GM12865 (cell line): Measurements from ENCODE around the gene PRKCA.
"Not testable (repeated sequence)": the region's sequence is repeated elsewhere in the genome, so short reads cannot be mapped to it uniquely, and the experiment has no call there.

Experiments used
- DNase-seq: peaks from one replicate; pipeline ENCODE4 v3.0.0; 2010; ENCODE audit warnings: low read depth
- H3K4me3 ChIP-seq: 2 replicates; pipeline ENCODE4 v1.5.1; 2011; ENCODE audit warnings: mild to moderate bottlenecking, low read depth, low read length, control low read depth
- TF ChIP-seq, protein P1 (sequence below): IDR thresholded peaks from 2 replicates; pipeline ENCODE4 v1.5.1; 2011; ENCODE audit warnings: low read length, control low read depth, low read depth, inconsistent platforms; ENCODE audit not compliant: insufficient read depth; ENCODE audit errors: missing control alignments

PRKCA gene

DNA sequence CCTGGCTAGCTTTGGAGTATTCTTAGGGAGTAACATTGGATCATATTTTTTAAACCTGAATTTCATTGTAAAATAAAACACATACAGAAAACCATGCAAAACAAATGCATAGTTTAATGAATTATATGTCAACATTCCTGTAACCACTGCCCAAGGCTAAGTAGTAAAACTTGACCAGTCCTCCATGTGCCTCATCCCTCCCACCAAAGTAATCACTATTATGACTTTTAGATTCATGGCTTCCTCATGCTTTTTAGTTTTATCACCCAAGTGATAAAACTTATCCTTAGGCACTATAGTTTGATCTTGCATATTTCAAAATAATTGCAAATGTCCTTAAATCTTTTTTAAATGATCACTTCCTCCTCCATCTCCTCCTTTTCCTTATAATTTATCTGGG is 20.4 kb downstream of the PRKCA start:
- no peak for DNase-seq
- TF ChIP-seq, protein P1, sequence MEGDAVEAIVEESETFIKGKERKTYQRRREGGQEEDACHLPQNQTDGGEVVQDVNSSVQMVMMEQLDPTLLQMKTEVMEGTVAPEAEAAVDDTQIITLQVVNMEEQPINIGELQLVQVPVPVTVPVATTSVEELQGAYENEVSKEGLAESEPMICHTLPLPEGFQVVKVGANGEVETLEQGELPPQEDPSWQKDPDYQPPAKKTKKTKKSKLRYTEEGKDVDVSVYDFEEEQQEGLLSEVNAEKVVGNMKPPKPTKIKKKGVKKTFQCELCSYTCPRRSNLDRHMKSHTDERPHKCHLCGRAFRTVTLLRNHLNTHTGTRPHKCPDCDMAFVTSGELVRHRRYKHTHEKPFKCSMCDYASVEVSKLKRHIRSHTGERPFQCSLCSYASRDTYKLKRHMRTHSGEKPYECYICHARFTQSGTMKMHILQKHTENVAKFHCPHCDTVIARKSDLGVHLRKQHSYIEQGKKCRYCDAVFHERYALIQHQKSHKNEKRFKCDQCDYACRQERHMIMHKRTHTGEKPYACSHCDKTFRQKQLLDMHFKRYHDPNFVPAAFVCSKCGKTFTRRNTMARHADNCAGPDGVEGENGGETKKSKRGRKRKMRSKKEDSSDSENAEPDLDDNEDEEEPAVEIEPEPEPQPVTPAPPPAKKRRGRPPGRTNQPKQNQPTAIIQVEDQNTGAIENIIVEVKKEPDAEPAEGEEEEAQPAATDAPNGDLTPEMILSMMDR = no peak
- H3K4me3 ChIP-seq = no peak overlapping the region

DNA sequence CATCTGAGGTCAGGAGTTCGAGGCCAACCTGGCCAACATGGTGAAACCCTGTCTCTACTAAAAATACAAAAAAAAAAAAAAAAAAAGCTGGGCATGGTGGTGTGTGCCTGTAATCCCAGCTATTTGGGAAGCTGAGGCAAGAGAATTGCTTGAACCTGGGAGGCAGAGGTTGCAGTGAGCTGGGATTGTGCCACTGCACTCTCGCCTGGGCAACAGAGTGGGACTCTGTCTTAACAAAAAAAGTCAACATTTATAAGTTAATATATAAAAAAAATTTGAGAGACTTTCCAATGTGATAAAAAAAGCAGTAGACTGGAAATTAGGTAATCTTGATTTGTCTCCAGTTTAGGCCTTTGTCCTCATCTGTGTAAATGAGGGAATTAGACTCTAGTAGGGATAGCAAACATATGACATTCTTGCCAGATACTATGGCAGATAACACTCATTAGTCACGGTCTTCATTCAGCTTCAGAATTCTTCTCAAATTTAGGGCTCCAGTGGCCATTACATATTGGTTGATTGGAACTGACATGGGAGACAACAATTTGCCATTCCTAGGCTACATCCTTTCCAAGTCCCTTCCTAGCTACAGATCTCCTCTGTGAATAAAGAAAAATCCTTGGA is 22.1 kb downstream of the PRKCA start:
- not testable (repeated sequence) for H3K4me3 ChIP-seq, DNase-seq

DNA sequence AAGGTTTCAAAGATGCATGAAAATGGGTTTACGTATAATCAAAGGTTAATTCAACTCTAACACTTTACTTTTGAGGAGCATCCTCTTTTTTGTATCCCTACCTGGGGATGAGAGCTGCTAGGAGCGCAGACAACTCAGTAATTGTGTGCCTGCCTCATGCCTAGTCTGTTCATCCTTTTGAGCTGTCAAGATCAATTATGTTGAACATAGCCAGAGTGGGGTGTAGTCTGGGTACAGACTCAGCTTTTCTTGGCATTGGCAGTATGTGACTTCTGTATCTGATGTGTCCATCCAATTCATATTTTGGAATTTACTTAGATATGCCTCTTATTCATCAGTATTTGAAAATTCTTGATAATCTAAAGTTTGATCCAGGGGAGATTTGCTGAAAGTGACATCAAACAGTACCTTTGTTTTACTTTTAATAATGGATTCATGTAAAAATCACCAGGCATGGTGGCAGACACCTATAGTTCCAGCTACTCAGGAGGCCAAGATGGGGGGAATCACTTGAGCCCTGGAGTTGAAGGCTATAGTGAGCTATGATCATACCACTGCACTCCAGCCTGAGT is 24.1 kb downstream of the PRKCA start:
- H3K4me3 ChIP-seq = no peak overlapping the region
- TF ChIP-seq, protein P1 = no peak
- DNase-seq = no peak

DNA sequence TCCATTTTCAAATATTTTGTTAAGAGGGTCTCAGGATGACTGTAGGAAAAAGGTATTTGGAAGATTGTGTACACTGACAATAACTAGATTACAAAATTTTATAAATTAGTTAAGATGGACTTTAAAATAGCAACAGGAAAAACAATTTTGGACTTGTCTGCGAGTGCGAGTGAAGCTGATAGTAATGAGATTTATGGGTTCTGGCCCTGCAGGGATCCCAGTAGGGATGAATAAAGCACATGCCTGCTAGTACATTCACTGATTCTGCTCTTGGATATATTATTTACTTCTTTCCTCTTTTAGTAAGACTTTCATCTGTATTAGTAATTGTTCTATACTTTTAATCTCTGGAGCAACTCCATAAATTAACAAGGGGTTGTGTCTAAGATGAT is 28.2 kb downstream of the PRKCA start:
- H3K4me3 ChIP-seq = no peak overlapping the region
- DNase-seq = no peak
- TF ChIP-seq, protein P1 = no peak

DNA sequence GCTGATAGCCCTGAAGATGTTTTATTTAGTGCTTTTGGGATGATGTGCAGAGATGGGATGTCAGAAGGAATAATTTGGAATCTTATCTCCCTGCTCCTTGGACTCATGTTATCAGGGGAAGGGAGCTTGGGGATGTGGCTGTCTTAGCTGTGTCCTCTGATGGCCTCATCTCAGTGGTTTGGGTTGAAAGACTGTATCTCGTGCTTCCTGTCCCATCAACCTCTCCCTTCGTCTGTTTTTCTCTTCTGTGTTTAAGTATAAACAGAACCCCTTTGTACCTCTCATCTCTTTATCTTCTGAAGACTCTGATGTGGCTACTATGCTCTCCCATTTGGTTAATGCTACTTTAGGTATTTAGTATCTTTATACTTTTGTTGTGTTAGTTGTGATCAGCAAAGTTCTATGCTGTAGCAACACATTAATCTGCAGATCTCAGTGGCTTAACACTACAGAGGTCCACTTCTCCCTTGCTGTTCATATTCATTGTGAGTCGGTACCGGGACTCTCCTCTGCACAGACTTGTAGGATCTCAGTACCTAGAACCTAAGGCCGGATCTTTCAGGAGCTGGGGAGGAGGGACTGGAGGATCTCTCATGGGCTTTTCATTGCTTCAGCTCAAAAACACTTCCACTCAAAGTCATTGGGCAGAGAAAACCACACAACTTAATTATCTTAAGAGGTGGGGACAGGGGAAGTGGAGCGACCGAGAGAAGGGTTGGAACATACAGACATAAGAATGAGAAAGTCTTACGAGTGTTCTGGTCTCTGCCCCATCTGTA is 28.8 kb downstream of the PRKCA start:
- DNase-seq = no peak
- TF ChIP-seq, protein P1 = no peak
- no peak overlapping the region for H3K4me3 ChIP-seq

DNA sequence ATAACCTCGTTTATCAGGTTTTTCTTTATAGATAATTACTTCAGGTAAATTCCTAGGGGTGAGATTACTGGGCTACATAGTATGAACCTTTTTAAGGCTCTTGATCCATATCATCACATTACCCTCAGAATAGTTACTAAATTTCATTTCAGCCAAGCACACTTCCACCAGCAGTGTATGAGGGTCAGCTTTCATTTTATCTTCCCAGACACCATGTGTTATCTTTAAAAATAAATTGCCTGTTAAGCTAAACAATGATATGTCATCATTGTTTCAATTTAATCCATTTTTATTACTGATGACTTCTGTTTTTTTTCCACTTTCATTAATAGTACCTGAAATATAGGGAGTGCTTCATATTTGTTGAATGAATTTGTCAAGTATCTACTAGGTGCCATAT is 33.4 kb downstream of the PRKCA start:
- no peak overlapping the region for H3K4me3 ChIP-seq
- TF ChIP-seq, protein P1 = no peak
- no peak for DNase-seq

DNA sequence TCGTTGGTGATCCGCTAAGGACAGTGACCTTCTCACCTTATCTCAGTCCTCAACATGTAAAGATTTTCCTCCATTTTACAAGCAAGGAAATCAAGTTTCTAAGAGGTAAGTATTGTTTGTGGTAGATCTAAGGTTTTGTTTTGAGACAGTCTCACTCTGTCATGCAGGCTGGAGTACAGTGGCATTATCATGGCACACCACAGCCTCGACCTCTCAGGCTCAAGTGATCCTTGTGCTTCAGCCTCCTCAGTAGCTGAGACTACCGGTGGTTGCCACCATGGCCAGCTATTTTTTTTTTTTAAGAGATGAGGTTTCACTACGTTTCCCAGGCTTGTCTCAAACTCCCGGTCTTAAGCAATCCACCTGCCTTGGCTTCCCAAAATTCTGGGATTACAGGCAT is 34.9 kb downstream of the PRKCA start:
- DNase-seq = no peak
- TF ChIP-seq, protein P1 = no peak
- H3K4me3 ChIP-seq = no peak overlapping the region
